ENCODE data around the gene GALNT17. TPM values are rescaled to one million over a fixed set of nuclear protein-coding genes. Genes with fewer than 3 reads are reported as not detected.

The GALNT17 gene
- total RNA-seq, 1 donor: 0.36 TPM

DNA sequence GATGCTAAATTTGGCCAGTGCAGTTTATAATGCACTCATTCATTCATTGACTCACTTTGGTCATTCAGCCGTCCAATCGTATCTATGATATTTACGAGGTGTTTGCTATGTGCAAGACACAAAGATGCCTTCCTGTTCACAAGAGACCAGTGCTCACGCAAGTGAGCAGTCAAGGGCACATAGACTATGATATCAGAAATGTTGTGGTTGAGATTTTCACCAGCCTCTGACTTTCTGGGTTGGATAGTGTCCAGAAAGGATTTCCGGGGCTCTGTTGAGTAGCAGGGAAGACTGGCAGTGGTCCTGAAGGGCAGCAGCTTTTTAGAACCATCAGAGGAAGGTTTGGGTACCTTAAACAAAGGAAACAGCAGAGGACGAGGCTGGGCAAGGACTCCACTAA is 191.8 kb downstream of the GALNT17 start:
- Histone ChIP-seq H4K20me1 (ENCODE audit: insufficient read depth, low read length) (no peaks in the 10 kb centered on the region), H3K4me1 (ENCODE audit: insufficient read depth, low read length) (no peaks in the 10 kb centered on the region), H3K79me2 (ENCODE audit: insufficient read depth, low read length) (no peaks in the 10 kb centered on the region), H3K4me3 (ENCODE audit: insufficient read depth, low read length) (no peak overlapping the region), H3K9me3 (ENCODE audit: low read depth, low read length) (no peaks in the 10 kb centered on the region), H3K27me3 (ENCODE audit: insufficient read depth, low read length) (no peaks in the 10 kb centered on the region), H3K36me3 (ENCODE audit: insufficient read depth, low read length) (no peaks in the 10 kb centered on the region), H3K4me2 (ENCODE audit: insufficient read depth, low read length) (no peak overlapping the region), H3K27ac (ENCODE audit: low read depth, low read length) (no peak overlapping the region), H2AFZ (ENCODE audit: low read length) (no peak overlapping the region)
- TF ChIP-seq, protein P1, sequence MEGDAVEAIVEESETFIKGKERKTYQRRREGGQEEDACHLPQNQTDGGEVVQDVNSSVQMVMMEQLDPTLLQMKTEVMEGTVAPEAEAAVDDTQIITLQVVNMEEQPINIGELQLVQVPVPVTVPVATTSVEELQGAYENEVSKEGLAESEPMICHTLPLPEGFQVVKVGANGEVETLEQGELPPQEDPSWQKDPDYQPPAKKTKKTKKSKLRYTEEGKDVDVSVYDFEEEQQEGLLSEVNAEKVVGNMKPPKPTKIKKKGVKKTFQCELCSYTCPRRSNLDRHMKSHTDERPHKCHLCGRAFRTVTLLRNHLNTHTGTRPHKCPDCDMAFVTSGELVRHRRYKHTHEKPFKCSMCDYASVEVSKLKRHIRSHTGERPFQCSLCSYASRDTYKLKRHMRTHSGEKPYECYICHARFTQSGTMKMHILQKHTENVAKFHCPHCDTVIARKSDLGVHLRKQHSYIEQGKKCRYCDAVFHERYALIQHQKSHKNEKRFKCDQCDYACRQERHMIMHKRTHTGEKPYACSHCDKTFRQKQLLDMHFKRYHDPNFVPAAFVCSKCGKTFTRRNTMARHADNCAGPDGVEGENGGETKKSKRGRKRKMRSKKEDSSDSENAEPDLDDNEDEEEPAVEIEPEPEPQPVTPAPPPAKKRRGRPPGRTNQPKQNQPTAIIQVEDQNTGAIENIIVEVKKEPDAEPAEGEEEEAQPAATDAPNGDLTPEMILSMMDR (IDR thresholded peaks at IDR 0.05; ENCODE audit: extremely low read depth, low read depth, low read length): no peak
- no peak for DNase-seq (ENCODE audit: insufficient read length, low spot score, missing footprints)

DNA sequence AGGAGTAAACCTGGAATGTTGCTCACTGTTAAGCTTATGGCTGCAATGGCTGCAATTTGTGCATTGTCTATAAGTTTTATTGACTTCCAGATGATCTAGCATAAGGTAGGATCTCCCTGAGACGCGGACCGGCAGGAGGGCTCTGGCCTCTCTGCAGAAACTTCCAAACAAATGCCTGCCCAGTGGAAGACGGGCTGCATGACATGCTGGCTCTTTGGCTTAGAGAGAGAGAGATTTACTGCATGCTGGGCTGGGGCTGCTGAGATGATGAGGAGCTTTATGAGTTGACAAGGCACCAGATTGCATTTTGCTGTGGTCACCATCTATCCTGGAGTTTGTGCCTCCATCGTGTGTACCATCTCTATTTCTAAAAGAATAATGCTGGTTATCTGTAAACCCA is 193.2 kb downstream of the GALNT17 start:
- no peaks in the 10 kb centered on the region for H3K4me1 ChIP-seq (ENCODE audit: insufficient read depth, low read length)
- no peak overlapping the region for H3K4me2 ChIP-seq (ENCODE audit: insufficient read depth, low read length)
- H2AFZ ChIP-seq (ENCODE audit: low read length): no peak overlapping the region
- H3K4me3 ChIP-seq (ENCODE audit: insufficient read depth, low read length): no peak overlapping the region
- no peaks in the 10 kb centered on the region for H3K27me3 ChIP-seq (ENCODE audit: insufficient read depth, low read length)
- no peak overlapping the region for H3K27ac ChIP-seq (ENCODE audit: low read depth, low read length)
- H3K79me2 ChIP-seq (ENCODE audit: insufficient read depth, low read length): no peaks in the 10 kb centered on the region
- TF ChIP-seq, protein P1 (IDR thresholded peaks at IDR 0.05; ENCODE audit: extremely low read depth, low read depth, low read length): no peak
- H3K9me3 ChIP-seq (ENCODE audit: low read depth, low read length): no peaks in the 10 kb centered on the region
- no peaks in the 10 kb centered on the region for H3K36me3 ChIP-seq (ENCODE audit: insufficient read depth, low read length)
- no peak for DNase-seq (ENCODE audit: insufficient read length, low spot score, missing footprints)
- no peaks in the 10 kb centered on the region for H4K20me1 ChIP-seq (ENCODE audit: insufficient read depth, low read length)

DNA sequence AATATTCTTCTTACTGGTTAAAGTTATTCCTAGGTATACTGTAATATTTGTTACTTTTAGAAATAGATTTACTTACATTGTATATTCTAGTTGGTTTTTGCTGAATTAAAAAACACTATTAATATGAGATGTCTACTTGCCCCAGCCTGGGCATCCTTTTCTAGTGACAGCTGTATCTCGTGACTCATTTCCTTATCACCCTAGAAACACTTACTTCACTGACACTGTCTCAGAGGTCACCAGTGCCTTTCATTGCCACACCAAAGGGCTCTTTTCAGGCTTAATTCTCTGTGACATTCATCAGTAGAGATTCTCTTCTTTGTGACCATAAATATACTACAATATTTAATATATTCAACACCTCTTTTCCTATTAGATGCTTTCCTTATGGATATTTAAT is 194.7 kb downstream of the GALNT17 start:
- Histone ChIP-seq H3K4me2 (ENCODE audit: insufficient read depth, low read length) (no peak overlapping the region), H3K36me3 (ENCODE audit: insufficient read depth, low read length) (no peaks in the 10 kb centered on the region), H3K4me1 (ENCODE audit: insufficient read depth, low read length) (no peaks in the 10 kb centered on the region), H2AFZ (ENCODE audit: low read length) (no peak overlapping the region), H3K4me3 (ENCODE audit: insufficient read depth, low read length) (no peak overlapping the region), H3K79me2 (ENCODE audit: insufficient read depth, low read length) (no peaks in the 10 kb centered on the region), H3K9me3 (ENCODE audit: low read depth, low read length) (no peaks in the 10 kb centered on the region), H4K20me1 (ENCODE audit: insufficient read depth, low read length) (no peaks in the 10 kb centered on the region), H3K27ac (ENCODE audit: low read depth, low read length) (no peak overlapping the region), H3K27me3 (ENCODE audit: insufficient read depth, low read length) (no peaks in the 10 kb centered on the region)
- TF ChIP-seq, protein P1 (IDR thresholded peaks at IDR 0.05; ENCODE audit: extremely low read depth, low read depth, low read length): no peak
- DNase-seq (ENCODE audit: insufficient read length, low spot score, missing footprints): no peak

DNA sequence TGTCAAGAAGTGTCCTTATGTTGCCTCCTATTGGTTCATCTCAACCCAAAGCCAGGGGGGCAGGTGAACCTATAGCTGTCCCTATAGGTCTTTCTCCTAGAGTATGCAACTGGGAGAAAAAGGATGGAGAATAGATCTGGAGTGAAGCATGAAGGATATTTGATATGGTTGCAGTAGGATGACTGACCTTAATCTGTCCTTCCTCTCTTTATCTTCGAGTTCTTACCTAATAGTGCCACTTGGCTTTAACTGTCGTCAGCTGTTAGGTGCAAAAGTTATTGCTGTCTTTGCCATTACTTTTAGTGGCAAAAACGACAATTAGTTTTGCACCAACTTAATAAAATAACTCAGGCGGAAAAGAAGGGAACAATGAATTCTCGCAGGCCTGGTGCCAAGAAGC is 196.0 kb downstream of the GALNT17 start:
- H3K27ac ChIP-seq (ENCODE audit: low read depth, low read length): no peak overlapping the region
- no peaks in the 10 kb centered on the region for H4K20me1 ChIP-seq (ENCODE audit: insufficient read depth, low read length)
- no peaks in the 10 kb centered on the region for H3K79me2 ChIP-seq (ENCODE audit: insufficient read depth, low read length)
- no peak for DNase-seq (ENCODE audit: insufficient read length, low spot score, missing footprints)
- no peaks in the 10 kb centered on the region for H3K9me3 ChIP-seq (ENCODE audit: low read depth, low read length)
- H2AFZ ChIP-seq (ENCODE audit: low read length): no peak overlapping the region
- no peaks in the 10 kb centered on the region for H3K4me1 ChIP-seq (ENCODE audit: insufficient read depth, low read length)
- H3K27me3 ChIP-seq (ENCODE audit: insufficient read depth, low read length): no peaks in the 10 kb centered on the region
- no peaks in the 10 kb centered on the region for H3K36me3 ChIP-seq (ENCODE audit: insufficient read depth, low read length)
- TF ChIP-seq, protein P1 (IDR thresholded peaks at IDR 0.05; ENCODE audit: extremely low read depth, low read depth, low read length): no peak
- no peak overlapping the region for H3K4me3 ChIP-seq (ENCODE audit: insufficient read depth, low read length)
- no peak overlapping the region for H3K4me2 ChIP-seq (ENCODE audit: insufficient read depth, low read length)
